Left renal cortex interstitium (tissue), 4 donors: Measurements from ENCODE around the gene CERS1. TPM values are rescaled to one million over a fixed set of nuclear protein-coding genes. Genes with fewer than 3 reads are reported as not detected.
A peak's percentile ranks its signal among the peaks of the same experiment; 100 is the strongest.
"Not testable (repeated sequence)": the region's sequence is repeated elsewhere in the genome, so short reads cannot be mapped to it uniquely, and the experiment has no call there.

ENCODE experiments used
- DNase-seq, 4 donors: peaks; one replicate each; pipeline ENCODE4 v3.0.0-alpha.2; 2013; ENCODE audit warnings: low read depth in 4 of 4, low spot score in 2 of 4, missing footprints in 1 of 4
- polyA plus RNA-seq, 4 donors: library from polyadenylated mRNA; unstranded; fragments of 120-200 nt; gene quantifications; one replicate each; pipeline ENCODE4 v1.2.1, GENCODE V29; 2013; ENCODE audit not compliant: insufficient read length in 4 of 4

The CERS1 gene
- polyA plus RNA-seq, 4 donors, result 4.8 to 8.1 (median 6.7) TPM

DNA sequence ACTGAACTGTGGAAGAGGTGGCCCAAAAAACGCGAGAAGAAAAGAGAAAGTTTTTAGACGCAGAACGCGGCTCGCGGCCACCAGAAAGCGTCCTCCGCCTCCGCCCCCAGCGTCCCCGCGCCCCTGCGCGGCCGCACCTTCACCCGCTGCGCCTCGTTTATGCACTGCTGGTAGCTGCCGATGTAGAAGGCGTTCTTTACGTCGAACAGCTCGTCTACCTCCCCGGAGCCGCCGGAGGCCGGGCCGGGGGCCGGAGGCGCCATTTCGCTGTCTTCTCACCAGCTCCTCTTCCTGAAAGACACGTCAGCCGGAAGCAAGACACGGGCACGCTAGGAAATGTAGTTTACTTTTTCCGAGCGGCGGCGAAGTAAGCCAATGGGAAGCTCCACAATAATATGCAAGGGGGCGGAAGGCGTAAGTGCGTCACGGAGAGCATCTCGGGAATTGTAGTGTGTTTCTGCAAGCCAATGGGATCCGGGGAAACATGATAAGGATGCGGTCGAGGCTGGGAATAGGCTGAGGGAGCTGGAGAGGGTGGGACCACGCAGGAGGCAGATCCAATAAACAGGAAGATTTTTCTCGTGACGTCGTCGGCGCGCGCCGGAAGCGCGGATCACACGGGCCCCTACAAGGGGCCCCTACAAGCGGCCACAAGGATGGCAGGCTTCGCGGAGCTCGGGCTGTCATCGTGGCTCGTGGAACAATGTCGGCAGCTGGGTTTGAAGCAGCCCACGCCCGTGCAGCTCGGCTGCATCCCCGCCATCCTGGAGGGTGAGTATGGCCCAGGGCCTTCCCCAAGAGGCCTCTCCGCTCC lies 23.3 kb upstream of the CERS1 start, which contains the start of the genes COPE and DDX49:
Gene COPE (minus strand): TSS at position 302 of the 814 bp plus-strand sequence. CDS start 39 bp downstream, at position 263.
Gene DDX49 (plus strand): TSS at position 630 of the 814 bp plus-strand sequence. CDS start 27 bp downstream, at position 657.
- DNase-seq, result peak; percentile 96 to 100 (median 98)

DNA sequence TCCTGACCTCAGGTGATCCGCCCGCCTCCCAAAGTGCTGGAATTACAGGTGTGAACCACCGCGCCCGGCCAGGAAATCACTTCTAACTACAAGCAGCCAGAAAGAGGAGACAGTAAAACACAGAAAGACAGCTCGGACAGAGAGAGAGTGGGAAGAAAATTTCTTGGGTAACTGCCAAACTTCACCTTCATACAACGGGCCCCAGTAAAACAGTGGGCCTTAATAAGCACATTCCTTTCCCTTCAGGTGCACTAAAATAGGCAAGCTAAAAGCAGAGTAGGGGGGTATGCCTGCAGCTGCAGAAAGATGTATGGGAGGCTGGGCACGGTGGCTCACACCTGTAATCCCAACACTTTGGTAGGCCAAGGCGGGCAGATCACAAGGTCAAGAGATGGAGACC lies 21.6 kb upstream of the CERS1 start:
- not testable (repeated sequence) for DNase-seq

GRCh38 chr19:18915639-18916038 lies 19.7 kb upstream of the CERS1 start:
- DNase-seq, result no peak

- no peak for DNase-seq
Measured at GRCh38 chr19:18913466-18913865, 17.5 kb upstream of the CERS1 start.

DNA sequence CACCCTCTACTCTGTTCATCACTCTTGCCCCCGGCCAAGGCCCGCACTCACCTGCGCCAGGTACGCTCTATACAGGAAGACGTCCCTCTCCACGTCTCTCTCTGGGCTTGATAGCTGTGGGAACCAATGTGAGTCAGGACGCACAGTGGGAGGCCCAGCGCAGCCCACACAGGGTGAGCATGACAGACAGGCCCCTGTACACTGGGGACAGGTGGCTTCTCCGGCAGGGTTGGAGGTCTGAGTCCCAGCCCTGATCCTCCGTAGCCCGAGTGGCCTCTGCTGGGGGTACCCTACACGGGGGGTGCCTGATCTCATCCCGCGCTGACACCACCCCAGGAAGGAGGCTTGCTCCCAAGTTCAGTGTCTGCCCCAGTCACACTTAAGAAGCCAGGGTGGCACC lies 17.0 kb upstream of the CERS1 start:
- DNase-seq, result no peak

DNA sequence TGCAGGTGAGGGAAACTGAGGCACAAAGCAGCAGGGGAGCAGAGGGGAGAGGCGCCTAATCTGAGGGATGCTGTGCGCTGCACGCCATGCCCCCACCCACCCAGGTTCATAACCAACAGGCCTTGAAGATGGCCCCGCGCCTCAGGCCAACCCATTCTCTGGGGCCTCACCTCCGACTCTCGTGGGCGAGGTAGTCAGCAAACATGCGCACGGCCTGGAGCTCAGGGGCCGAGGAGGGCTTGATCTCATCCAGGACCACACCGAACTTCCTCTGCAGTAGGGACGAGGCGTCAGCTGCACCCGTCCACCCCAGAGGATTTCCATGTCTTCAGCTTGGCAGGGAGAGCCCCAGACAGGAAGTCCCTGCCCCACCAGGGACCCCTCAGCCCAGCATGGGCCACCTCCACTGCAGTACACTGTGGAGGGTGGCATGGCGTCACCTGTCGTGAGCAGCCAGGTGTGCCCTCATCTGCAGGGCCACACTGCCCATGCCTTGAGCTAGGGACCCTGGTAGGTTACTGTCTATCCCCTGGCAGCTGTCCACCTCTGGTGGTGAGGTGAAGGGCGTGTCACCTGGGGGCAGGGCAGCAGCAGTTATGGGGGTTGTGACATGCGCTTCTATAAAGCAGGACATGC lies 15.0 kb upstream of the CERS1 start:
- DNase-seq, result no peak

- no peak for DNase-seq
Measured at GRCh38 chr19:18910010-18910409, 14.1 kb upstream of the CERS1 start.

- no peak for DNase-seq
Measured at GRCh38 chr19:18908917-18909619, 13.1 kb upstream of the CERS1 start.

GRCh38 chr19:18906605-18907519 lies 10.9 kb upstream of the CERS1 start:
- no peak for DNase-seq

- DNase-seq, result peak in 1 of 4 donors; percentile 38
Measured at GRCh38 chr19:18905513-18906236, 9.7 kb upstream of the CERS1 start.

DNA sequence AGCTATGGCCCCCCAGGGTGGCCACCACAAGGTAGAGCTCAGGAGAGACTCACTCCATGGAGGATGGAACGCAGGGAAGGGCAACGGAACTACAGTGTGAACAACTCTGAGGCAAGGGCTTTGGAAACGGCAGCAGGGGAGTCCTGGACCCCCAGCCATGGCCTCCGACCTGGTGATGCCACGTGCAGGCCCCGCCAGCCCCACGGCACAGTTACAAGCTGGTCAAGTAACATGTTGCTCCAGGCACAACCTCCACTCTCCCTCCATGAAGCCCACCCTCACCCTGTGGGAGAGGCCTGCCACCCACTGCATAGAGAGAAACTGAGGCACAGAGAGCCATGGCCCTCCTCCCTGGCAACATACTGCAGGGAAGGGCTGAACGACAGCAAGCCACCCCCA lies 9.1 kb upstream of the CERS1 start:
- DNase-seq, result no peak

- DNase-seq, result no peak
Measured at GRCh38 chr19:18904334-18905057, 8.5 kb upstream of the CERS1 start.

GRCh38 chr19:18903156-18904037 lies 7.4 kb upstream of the CERS1 start:
- DNase-seq, result no peak

DNA sequence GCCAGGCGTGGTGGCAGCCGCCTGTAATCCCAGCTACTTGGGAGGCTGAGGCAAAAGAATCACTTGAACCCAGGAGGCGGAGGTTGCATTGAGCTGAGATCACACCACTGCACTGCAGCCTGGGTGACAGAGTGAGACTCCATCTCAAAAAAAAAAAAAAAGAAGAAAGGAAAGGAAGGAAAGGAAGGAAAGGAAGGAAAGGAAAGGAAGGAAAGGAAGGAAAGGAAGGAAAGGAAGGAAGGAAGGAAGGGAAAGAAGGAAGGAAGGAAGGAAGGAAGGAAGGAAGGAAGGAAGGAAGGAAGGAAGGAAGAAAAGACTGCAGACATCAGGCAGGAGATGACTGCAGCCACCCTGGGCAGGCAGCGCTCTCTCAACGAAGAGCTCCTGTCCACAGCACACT lies 6.6 kb upstream of the CERS1 start:
- DNase-seq, result not testable (repeated sequence)

DNA sequence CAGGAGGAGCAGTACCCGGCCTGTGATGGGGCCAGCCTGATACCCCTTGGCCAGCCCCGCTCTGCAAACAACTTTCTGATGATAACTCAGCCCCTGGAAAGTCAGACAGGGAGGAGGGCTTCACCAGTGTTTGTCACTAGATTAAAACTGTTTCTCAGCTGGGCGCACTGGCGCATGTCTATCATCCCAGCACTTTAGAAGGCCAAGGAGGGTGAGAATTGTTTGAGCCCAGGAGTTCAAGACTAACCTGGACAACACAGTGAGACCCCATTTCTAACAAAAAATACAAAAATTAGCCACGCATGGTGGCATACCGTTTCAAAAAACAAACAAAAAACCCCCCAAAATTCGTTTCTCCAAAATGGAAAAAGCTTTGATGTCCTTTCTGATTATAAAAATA lies 5.5 kb upstream of the CERS1 start:
- DNase-seq, result no peak

GRCh38 chr19:18900700-18901481 lies 4.9 kb upstream of the CERS1 start:
- no peak for DNase-seq
